Stimulated activated naive CD8-positive, alpha-beta T cell treated with anti-CD3 and anti-CD28 coated beads, Interleukin-15, amount 100 ng/mL, for 72 hours (primary cell): ENCODE measurements around the gene MOB2.
A peak's percentile ranks its signal among the peaks of the same experiment; 100 is the strongest.

Experiments used
- ATAC-seq: fragments of 150-1000 bp; cut with Tn5 transposase; 2 replicates; pipeline ENCODE4 v1.10.0; 2021; ENCODE audit warnings: mild to moderate bottlenecking, moderate library complexity
- DNase-seq, 2 donors: peaks; one replicate each; pipeline ENCODE4 v3.0.0; 2021 to 2022
- H3K27ac Mint-ChIP-seq, 2 donors: one replicate each; pipeline ENCODE4 v1.8.0; 2022; ENCODE audit warnings: mild to moderate bottlenecking in 2 of 2, mixed read lengths in 2 of 2, moderate library complexity in 2 of 2
- H3K27me3 Mint-ChIP-seq: one replicate; pipeline ENCODE4 v1.8.0; 2022; ENCODE audit warnings: mixed read lengths
- H3K4me1 Mint-ChIP-seq: one replicate; pipeline ENCODE4 v1.8.0; 2022; ENCODE audit warnings: mild to moderate bottlenecking, mixed read lengths
- H3K4me3 Mint-ChIP-seq, 2 donors: one replicate each; pipeline ENCODE4 v1.8.0; 2022; ENCODE audit warnings: mild to moderate bottlenecking in 2 of 2, mixed read lengths in 2 of 2, moderate library complexity in 1 of 2
- H3K9me3 Mint-ChIP-seq, 2 donors: one replicate each; pipeline ENCODE4 v1.8.0; 2022; ENCODE audit warnings: mixed read lengths in 2 of 2

The MOB2 gene

DNA sequence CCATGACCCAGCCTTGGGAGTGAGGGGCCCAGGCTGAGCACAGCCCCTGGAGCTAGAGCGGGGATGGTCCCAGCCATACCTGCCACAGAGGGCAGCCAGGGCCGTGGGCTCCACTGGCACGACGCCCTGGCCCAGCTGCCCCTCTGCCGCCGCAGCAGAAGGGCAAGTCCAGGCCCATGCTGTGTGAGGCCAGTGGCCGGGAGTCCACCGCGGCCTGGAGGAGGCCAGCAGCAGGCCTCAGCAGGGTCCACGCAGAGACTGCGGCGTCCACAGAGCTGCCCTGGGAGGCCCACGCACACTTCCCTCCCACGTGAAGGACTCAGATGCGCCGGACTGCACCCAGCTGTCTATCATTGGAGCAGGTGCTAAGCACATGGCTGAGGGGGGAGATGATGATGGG is 23.5 kb downstream of the MOB2 start:
- no peak for ATAC-seq
- Mint-ChIP-seq H3K9me3 (no peaks in the 10 kb centered on the region), H3K4me3 (no peak overlapping the region), H3K4me1 (no peaks in the 10 kb centered on the region), H3K27ac (no peak overlapping the region), H3K27me3 (no peaks in the 10 kb centered on the region)
- DNase-seq, result no peak

DNA sequence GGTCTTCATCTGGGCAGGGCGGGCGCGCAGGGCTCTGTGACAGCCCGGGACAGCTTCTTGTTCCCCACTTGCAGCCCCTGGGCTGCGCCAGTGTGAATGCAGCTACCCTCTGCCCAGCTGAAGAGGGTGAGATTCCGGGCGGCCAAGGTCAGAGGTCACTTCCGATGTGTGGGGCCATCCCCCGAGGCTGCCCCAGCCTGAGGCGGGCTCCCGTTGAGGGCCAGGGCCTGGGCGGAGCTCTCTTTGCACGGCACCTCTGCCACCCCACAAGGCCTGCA is 23.9 kb downstream of the MOB2 start:
- Mint-ChIP-seq H3K9me3 (no peaks in the 10 kb centered on the region), H3K27ac (no peak overlapping the region), H3K4me1 (no peaks in the 10 kb centered on the region), H3K27me3 (no peaks in the 10 kb centered on the region), H3K4me3 (no peak overlapping the region)
- DNase-seq (no peak), ATAC-seq (no peak)

DNA sequence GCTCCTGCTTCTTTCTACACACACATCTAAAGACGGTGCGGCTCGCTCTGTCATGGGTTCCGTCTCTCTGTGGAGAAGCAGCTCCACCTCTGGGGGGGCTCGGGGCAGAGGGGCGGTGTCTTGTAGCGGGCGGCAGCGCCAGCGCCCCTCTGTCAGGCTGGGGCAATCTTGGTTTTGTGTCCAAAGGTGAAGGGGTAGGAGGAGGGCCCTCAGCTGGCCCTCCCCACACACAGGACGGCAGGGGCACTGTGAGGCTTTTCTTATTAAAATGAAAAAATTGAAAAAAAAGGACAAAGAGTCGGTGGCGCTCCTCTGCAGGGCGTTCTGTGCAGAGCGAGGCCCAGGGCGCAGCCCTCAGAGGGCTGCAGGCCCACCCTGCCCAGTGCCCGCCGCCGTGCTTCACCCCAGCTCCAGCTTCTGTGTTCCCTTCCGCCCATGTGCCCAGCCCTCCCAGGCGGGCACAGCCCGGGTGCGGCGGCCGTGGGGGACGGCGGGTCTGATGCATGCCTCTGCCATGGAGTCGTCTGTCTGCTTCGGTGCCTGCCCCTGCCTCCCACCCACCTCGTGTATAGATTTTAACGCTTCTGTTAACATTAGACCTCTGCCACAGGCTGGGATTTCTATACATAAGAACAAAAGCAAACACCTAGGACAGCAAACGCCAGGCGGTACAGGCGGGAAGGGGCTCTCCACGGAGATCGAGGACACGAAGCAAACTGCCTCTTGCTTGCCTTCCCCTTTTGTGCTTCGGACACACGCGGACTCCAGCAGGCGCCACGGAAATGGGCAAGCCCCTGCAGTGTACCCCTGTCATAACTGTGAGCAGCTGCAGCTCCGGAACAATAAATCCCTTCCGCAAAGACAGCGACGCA is 24.5 kb downstream of the MOB2 start:
- H3K4me3 Mint-ChIP-seq, result no peak overlapping the region
- DNase-seq (no peak), ATAC-seq (peak; percentile 18)
- no peak overlapping the region for H3K27ac Mint-ChIP-seq
- no peaks in the 10 kb centered on the region for H3K9me3 Mint-ChIP-seq
- H3K27me3 Mint-ChIP-seq, result no peaks in the 10 kb centered on the region
- H3K4me1 Mint-ChIP-seq, result no peaks in the 10 kb centered on the region

DNA sequence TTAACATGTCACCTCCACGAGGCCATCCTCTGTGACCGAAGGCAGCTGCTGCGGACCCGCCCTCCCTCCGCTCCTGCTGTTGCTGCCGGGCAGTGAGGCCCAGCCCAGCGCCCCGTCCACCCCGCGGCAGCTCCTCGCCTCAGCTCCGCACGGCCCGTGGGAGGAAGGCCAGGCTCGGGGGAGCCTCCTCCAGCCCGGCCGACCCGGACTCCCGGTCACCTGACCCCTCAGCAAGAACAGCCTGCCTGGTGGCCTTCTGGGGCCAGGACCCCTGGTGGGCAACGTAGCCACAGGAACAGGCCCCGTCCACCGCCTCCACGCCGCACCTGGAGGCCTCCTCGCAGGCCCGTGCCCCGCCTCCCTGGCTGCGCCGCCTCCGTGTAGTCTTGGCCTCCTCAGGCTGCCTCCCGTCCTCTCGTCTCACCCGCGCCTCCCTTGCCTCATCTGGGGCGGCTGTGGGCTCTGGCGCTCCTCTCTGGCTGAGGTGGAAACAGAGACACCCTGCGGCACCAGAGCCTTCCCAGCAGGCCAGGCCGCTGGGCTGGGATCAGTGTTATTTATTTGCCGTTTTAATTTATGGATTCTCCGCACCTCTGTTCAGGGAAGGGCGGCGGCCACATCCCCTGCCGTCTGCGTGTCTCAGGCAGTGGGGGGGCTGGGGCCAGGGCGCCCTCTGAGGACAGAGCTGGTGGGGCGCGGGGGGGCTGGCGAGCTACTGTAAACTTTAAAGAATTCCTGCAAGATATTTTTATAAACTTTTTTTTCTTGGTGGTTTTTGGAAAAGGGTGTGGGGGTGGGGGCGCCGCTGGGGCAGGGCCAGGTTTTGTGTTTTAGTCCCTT is 25.4 kb downstream of the MOB2 start:
- DNase-seq, result no peak
- Mint-ChIP-seq H3K27me3 (no peaks in the 10 kb centered on the region), H3K4me3 (no peak overlapping the region)

DNA sequence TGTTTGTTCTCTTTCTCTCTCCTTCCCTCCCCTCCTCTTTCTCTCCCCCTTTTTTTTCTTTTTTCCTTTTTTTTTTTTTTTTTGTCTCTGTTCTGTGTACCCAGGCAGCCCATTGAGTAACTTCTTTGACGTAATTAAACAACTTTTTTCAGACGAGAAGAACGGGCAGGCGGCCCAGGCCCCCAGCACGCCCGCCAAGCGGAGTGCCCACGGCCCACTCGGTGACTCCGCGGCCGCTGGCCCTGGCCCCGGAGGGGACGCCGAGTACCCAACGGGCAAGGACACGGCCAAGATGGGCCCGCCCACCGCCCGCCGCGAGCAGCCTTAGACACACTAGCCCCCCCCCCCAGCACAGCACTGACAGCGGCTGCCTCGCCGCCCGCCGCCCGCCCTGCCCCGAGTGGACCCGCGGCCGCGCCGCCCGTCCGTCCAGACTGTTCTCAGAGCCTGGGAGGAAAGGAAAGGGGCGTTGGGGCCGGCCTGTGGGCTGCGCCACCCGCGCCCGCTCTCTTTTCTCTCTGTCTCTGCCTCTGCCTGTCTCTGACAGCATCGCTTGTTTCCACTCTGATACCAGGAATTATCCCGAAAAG is 26.1 kb downstream of the MOB2 start:
- H3K27me3 Mint-ChIP-seq, result no peaks in the 10 kb centered on the region
- no peaks in the 10 kb centered on the region for H3K9me3 Mint-ChIP-seq
- DNase-seq (no peak), ATAC-seq (no peak)
- H3K4me1 Mint-ChIP-seq, result peaks cover 5% of the 10 kb centered on the region
- H3K27ac Mint-ChIP-seq, result peak overlapping the region in 1 of 2 donors; percentile 59
- H3K4me3 Mint-ChIP-seq, result no peak overlapping the region

More for the DNA sequence above, 25.4 kb downstream of the MOB2 start:
- no peak for ATAC-seq
- no peak overlapping the region for H3K27ac Mint-ChIP-seq
- H3K9me3 Mint-ChIP-seq, result no peaks in the 10 kb centered on the region
- H3K4me1 Mint-ChIP-seq, result no peaks in the 10 kb centered on the region

DNA sequence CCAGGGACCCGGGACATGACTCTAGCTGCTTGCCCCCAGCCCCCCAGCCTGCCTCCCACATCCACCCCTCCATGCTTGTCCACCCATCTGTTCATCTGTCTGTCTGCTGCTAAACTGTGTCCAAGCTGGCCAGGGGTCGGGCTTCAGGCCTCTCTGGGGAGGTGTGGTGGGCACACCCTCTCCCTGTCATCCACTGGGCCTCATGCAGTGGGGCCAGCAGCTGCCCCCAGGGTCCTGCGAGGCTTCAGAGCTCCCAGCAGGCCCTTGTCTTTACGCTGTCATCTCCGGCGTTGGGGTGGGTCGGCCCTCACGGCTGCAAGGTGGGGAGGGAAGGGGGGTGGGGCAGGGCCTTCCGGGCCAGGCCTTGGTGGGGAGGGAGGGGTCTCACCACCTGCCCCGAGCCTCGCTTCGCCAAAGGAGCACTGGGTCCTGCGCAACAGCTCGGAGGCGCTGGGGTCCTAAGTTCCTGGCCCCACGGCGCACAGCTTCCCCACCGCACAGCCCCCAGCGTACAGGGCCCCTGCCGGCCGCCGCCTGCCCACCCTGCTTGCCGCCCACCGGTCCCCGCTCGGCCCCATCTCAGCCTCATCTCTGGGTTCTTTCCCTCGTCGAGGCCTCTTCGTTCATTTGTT is 26.7 kb downstream of the MOB2 start:
- Mint-ChIP-seq H3K9me3 (no peaks in the 10 kb centered on the region), H3K27ac (peak overlapping the region in 1 of 2 donors; percentile 59), H3K4me3 (no peak overlapping the region), H3K4me1 (peaks cover 7% of the 10 kb centered on the region), H3K27me3 (no peaks in the 10 kb centered on the region)
- no peak for DNase-seq
- no peak for ATAC-seq

DNA sequence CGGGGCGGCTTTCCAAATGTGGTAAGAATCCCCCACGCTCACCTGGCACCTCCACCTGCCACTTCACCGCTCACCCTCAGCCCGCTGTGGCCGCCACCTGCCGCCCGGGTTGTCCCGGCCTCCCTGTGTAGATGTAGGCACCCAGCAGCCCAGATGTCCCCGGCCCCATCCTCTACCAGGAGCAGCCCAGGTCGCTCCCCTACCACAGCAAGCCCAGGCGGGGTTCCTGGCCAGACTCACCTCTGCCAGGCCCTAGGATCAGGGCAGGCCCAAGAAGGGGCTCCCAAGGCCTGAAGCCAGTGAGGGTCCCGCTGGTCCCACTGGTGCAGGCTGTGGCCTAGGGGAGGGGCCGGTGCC is 27.4 kb downstream of the MOB2 start:
- no peaks in the 10 kb centered on the region for H3K27me3 Mint-ChIP-seq
- H3K4me1 Mint-ChIP-seq, result peaks cover 7% of the 10 kb centered on the region
- H3K27ac Mint-ChIP-seq, result peak overlapping the region in 1 of 2 donors; percentile 89
- no peak overlapping the region for H3K4me3 Mint-ChIP-seq
- H3K9me3 Mint-ChIP-seq, result no peaks in the 10 kb centered on the region
- DNase-seq (no peak), ATAC-seq (no peak)

DNA sequence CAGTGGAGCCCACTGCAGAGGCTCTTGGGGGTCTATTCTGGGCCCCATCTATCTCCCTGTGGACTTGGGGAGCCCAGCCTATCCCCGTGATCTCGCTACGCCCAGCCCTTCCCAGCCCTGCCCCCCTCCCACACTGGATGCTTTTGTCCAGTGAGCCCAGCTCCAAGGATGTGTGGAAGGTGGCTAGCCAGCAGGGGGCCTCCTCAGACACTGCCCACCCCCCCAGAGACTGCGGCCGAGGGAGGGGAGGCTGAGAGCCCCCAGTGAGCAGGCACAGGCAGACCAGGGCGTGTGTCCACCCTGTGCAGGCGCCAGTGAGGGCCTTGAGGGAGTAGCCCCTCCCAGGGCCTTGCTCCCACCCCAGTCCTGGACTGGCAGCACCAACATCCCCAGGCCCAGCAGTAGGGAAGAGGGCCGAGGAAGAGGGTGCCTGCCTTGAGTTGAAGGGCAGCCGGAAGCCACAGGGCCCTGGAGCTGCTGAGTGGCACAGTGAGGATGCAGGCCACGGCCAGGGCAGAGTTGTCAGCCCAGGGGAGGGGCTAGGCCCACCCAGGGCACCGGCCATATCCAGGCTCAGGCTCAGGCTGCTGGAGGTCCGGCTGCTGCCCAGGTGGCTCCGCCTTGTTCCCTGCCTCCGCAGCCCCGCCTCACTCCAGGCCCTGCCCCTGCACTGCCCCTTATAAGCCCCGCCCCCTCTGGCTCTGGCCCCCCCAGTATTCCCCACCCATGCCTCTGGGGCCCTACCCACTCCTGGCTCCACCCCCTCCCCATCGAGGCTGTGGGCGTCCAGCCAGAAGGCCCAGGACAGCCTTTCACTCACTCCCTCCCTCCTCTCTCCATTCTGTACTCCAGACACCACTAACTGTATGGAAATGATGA is 28.0 kb downstream of the MOB2 start:
- no peak for DNase-seq
- H3K27ac Mint-ChIP-seq, result peak overlapping the region in 1 of 2 donors; percentile 89
- no peak overlapping the region for H3K4me3 Mint-ChIP-seq
- peaks cover 7% of the 10 kb centered on the region for H3K4me1 Mint-ChIP-seq
- no peaks in the 10 kb centered on the region for H3K9me3 Mint-ChIP-seq
- ATAC-seq, result no peak
- no peaks in the 10 kb centered on the region for H3K27me3 Mint-ChIP-seq

DNA sequence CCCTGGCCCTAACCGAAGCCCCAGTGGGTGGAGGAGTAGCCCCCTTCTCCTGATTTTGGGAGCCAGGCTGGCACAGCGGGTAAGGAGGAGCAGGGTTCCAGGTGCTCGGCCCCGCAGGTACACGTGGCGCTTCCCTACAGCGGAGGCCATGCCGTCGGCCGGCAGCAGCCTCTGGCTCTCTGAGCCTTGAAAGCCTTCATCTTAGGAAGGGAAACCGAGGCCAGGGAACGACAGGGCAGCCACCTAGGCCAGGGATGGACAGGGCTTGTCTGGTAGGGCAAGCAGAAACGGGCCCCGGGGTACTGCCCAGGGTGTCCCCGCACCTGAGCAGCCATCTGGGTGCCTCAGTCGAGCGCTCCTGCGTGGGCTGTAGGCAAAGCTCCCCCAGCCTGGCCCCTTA is 28.7 kb downstream of the MOB2 start:
- H3K27ac Mint-ChIP-seq, result no peak overlapping the region
- DNase-seq, result no peak
- H3K27me3 Mint-ChIP-seq, result peaks cover 6% of the 10 kb centered on the region
- H3K9me3 Mint-ChIP-seq, result no peaks in the 10 kb centered on the region
- peaks cover 12% of the 10 kb centered on the region for H3K4me1 Mint-ChIP-seq
- no peak overlapping the region for H3K4me3 Mint-ChIP-seq
- ATAC-seq, result no peak

DNA sequence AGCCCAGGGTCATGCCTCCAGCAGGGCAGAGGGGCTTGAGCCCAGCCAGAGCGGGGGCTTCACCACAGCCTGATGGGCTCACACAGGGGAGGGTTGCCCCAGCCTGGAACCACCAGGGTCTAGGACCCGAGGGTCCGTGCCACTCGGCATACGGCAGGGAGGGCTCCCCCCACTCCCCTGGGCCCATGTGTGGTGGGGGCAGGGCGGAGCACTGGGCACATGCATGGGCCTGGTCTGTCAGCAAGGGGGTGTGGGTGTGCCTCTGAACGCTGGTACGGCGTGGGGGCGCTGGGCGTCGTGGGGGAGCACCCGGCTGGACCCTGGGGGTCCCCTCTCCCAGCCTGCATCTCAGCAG is 29.3 kb downstream of the MOB2 start:
- ATAC-seq (peak; percentile 8), DNase-seq (no peak)
- H3K9me3 Mint-ChIP-seq, result no peaks in the 10 kb centered on the region
- no peak overlapping the region for H3K4me3 Mint-ChIP-seq
- peaks cover 7% of the 10 kb centered on the region for H3K27me3 Mint-ChIP-seq
- no peak overlapping the region for H3K27ac Mint-ChIP-seq
- peaks cover 12% of the 10 kb centered on the region for H3K4me1 Mint-ChIP-seq

DNA sequence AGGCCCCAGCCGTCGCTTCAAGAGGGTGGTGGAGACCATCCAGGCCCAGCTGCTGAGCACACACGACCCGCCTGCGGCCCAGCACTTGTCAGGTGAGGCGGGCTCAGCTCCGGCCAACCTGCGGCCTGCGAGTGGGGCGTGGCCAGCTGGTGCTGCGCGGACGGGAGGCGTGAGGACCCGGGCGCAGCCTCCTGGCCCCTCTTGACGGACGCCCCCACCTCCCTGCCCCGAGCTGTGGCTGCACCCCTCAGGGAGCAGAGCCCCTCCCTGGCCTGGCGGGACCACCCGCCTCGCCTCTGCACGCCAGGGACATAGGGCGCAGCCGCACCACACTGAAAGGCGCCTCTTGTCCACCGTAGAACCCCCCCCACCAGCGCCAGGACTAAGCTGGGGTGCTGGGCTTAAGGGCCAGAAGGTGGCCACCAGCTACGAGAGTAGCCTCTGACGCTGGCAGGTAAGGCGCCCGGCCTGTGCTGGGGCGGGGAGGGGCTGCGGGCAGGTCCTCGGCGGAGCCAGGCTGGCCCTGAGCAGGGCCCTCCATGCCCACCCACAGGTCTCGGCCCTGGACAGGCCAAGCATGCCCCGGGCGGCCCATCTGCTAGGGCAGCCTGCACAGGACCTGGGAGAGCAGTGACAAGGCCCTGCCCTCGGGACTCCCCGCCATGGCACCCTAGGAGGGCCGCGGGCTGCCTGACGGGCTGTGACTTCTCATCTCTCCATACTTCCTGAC is 29.8 kb downstream of the MOB2 start:
- Mint-ChIP-seq H3K27ac (no peak overlapping the region), H3K4me1 (peaks cover 12% of the 10 kb centered on the region), H3K27me3 (peaks cover 7% of the 10 kb centered on the region), H3K9me3 (no peaks in the 10 kb centered on the region), H3K4me3 (no peak overlapping the region)
- DNase-seq, result no peak
- peak; percentile 11 for ATAC-seq

DNA sequence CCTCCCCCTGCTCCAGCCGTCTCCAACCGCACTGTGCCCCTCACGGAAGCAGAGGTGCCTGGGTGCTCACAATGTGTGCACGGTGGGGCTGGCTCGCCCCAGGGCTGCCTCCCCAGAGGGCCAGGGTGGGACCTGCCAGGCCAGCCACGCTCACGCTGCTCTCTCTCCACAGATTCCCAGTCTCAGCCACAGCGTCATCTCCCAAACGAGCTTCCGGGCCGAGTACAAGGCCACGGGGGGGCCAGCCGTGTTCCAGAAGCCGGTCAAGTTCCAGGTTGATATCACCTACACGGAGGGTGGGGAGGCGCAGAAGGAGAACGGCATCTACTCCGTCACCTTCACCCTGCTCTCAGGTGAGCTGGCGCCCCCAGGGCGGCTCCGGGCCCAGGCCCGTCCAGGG is 30.4 kb downstream of the MOB2 start:
- ATAC-seq (no peak), DNase-seq (no peak)
- peaks cover 12% of the 10 kb centered on the region for H3K4me1 Mint-ChIP-seq
- peak overlapping the region in 1 of 2 donors; percentile 15 for H3K27ac Mint-ChIP-seq
- no peaks in the 10 kb centered on the region for H3K9me3 Mint-ChIP-seq
- H3K27me3 Mint-ChIP-seq, result peaks cover 7% of the 10 kb centered on the region
- no peak overlapping the region for H3K4me3 Mint-ChIP-seq

DNA sequence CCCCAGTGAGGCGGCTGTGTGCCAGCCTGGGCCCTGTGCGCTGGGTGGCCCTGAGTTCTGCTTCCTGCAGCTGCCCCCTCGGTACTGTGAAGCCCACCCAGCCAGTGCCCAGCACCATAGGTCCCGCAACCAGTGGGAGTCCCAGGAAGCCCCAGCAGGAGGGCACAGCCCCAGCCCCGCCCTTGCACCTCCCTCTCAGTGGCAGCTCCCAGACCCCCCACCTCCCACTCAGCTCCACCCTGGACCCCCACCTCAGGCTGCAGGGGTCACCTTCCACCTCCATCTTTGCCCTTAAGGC is 30.9 kb downstream of the MOB2 start:
- Mint-ChIP-seq H3K27ac (no peak overlapping the region), H3K4me1 (peaks cover 12% of the 10 kb centered on the region), H3K27me3 (peaks cover 7% of the 10 kb centered on the region), H3K9me3 (no peaks in the 10 kb centered on the region), H3K4me3 (no peak overlapping the region)
- no peak for ATAC-seq
- no peak for DNase-seq

DNA sequence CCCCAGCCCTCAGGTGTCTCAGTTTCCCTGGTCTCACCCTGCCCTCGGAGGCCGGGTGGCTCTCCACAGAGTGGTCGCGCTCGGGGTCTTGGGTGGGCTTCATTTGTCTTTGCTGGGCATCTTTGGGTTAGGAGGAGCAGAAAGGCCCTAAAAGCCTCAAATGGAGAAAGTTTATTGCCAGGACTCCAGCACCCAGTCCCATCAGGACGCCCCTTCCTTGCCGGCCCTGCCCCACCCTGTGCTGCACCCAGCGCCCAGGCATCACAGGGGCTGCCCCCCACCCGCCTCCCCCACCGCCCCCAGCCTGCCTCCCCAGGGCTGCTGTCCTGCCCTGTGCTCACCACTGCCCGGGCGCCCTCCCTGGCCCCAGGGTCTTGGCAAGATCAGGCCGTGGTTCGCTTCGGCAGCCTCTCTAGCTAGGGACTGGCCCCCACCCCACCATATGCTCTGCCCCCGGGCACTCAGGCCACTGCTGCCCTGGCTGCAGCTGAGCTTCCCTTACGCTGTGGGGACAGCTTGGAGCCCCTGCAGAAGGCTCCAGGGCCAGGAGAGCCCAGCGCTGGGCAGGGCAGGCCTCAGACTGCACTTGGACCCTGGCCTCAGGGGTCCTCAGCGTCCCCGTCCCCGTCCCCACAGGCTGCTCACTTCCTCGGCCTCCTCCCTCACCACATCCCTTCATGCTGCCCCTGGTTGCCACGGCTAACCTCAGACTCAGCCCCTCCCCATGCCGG is 31.4 kb downstream of the MOB2 start:
- DNase-seq (no peak), ATAC-seq (no peak)
- peaks cover 12% of the 10 kb centered on the region for H3K4me1 Mint-ChIP-seq
- H3K27me3 Mint-ChIP-seq, result peaks cover 7% of the 10 kb centered on the region
- no peak overlapping the region for H3K4me3 Mint-ChIP-seq
- H3K27ac Mint-ChIP-seq, result no peak overlapping the region
- H3K9me3 Mint-ChIP-seq, result no peaks in the 10 kb centered on the region
